DMS153 treated with DMSO at 0.1 percent for 48 hours (cell line): ENCODE results near the gene TBC1D5.
"Not testable (repeated sequence)": the region's sequence is repeated elsewhere in the genome, so short reads cannot be mapped to it uniquely, and the experiment has no call there.

ENCODE experiments used
- DNase-seq: peaks from one replicate; lab custom pipeline; 2025; ENCODE audit not compliant: unreplicated experiment; lab: John Stamatoyannopoulos, UW

TBC1D5 gene

GRCh38 chr3:17749705-17750293 lies 7.4 kb upstream of the TBC1D5 start:
- DNase-seq = no peak

- no peak for DNase-seq
Measured at GRCh38 chr3:17749281-17749680, 6.8 kb upstream of the TBC1D5 start.

- DNase-seq = no peak
Measured at GRCh38 chr3:17747890-17748247, 5.4 kb upstream of the TBC1D5 start.

GRCh38 chr3:17747174-17747889 lies 4.9 kb upstream of the TBC1D5 start:
- no peak for DNase-seq

GRCh38 chr3:17745894-17746293 lies 3.5 kb upstream of the TBC1D5 start:
- no peak for DNase-seq

- no peak for DNase-seq
Measured at GRCh38 chr3:17745301-17745700, 2.9 kb upstream of the TBC1D5 start.

- no peak for DNase-seq
Measured at GRCh38 chr3:17744693-17745092, 2.3 kb upstream of the TBC1D5 start.

GRCh38 chr3:17743658-17743995 lies 1.2 kb upstream of the TBC1D5 start:
- no peak for DNase-seq

GRCh38 chr3:17742880-17743657 lies 638 bp upstream of the TBC1D5 start:
- no peak for DNase-seq

GRCh38 chr3:17741621-17742101 lies 770 bp downstream of the TBC1D5 start:
- no peak for DNase-seq

- DNase-seq = no peak
Measured at GRCh38 chr3:17740721-17741141, 1.7 kb downstream of the TBC1D5 start.

GRCh38 chr3:17738921-17739320 lies 3.5 kb downstream of the TBC1D5 start:
- no peak for DNase-seq

- DNase-seq = no peak
Measured at GRCh38 chr3:17738219-17738618, 4.2 kb downstream of the TBC1D5 start.

- no peak for DNase-seq
Measured at GRCh38 chr3:17737591-17737990, 4.8 kb downstream of the TBC1D5 start.

- DNase-seq = not testable (repeated sequence)
Measured at GRCh38 chr3:17735362-17735761, 7.1 kb downstream of the TBC1D5 start.

GRCh38 chr3:17733768-17734167 lies 8.7 kb downstream of the TBC1D5 start:
- DNase-seq = no peak

- no peak for DNase-seq
Measured at GRCh38 chr3:17733215-17733614, 9.2 kb downstream of the TBC1D5 start.

GRCh38 chr3:17730318-17730967 lies 12.0 kb downstream of the TBC1D5 start:
- DNase-seq = peak; percentile 25

GRCh38 chr3:17726313-17726712 lies 16.1 kb downstream of the TBC1D5 start:
- no peak for DNase-seq

- not testable (repeated sequence) for DNase-seq
Measured at GRCh38 chr3:17725844-17726243, 16.6 kb downstream of the TBC1D5 start.

- DNase-seq = no peak
Measured at GRCh38 chr3:17724948-17725347, 17.5 kb downstream of the TBC1D5 start.

- no peak for DNase-seq
Measured at GRCh38 chr3:17724122-17724521, 18.3 kb downstream of the TBC1D5 start.
